Dendritic cell treated with granulocyte-macrophage colony-stimulating factor and Interleukin-4, amounts not matched to agents 40 ng/mL and 50 ng/mL, for 4 days (primary cell): ENCODE results near the gene WFDC2.

Experiments
- H3K27ac Mint-ChIP-seq: one replicate; pipeline ENCODE4 v1.8.0; 2022; ENCODE audit warnings: mild to moderate bottlenecking, mixed read lengths
- H3K27me3 Mint-ChIP-seq: one replicate; pipeline ENCODE4 v1.8.0; 2022; ENCODE audit warnings: mild to moderate bottlenecking, mixed read lengths
- H3K36me3 Mint-ChIP-seq: one replicate; pipeline ENCODE4 v1.8.0; 2022; ENCODE audit warnings: low read depth, mixed read lengths
- H3K4me1 Mint-ChIP-seq: one replicate; pipeline ENCODE4 v1.8.0; 2022; ENCODE audit warnings: low read depth, mixed read lengths
- H3K4me3 Mint-ChIP-seq: one replicate; pipeline ENCODE4 v1.8.0; 2022; ENCODE audit warnings: mild to moderate bottlenecking, moderate library complexity, mixed read lengths
- H3K9me3 Mint-ChIP-seq: one replicate; pipeline ENCODE4 v1.8.0; 2022; ENCODE audit warnings: mixed read lengths
- intact Hi-C: fragments of 100-400 bp; cut with micrococcal nuclease; formaldehyde crosslinking; loops from one replicate; pipeline ENCODE4 v1.15.0; 2022

WFDC2 gene

GRCh38 chr20:45469336-45470261 lies at the start of gene WFDC2:
Gene WFDC2 (plus strand): TSS chr20:45469753. CDS start chr20:45469782, 29 bp downstream.
- no peak within 1 kb of the TSS for H3K27ac Mint-ChIP-seq
- peaks cover 46% of the 10 kb centered on the region for H3K27me3 Mint-ChIP-seq
- peak within 1 kb of the TSS; percentile 60 for H3K4me3 Mint-ChIP-seq

GRCh38 chr20:45420125-45420524 lies 49.4 kb upstream of the WFDC2 start:
- no peak overlapping the region for H3K27ac Mint-ChIP-seq
- peaks cover 82% of the 10 kb centered on the region for H3K36me3 Mint-ChIP-seq
- no peaks in the 10 kb centered on the region for H3K27me3 Mint-ChIP-seq
- peaks cover 22% of the 10 kb centered on the region for H3K4me1 Mint-ChIP-seq
- H3K9me3 Mint-ChIP-seq = no peaks in the 10 kb centered on the region
- intact Hi-C loops = no loop called here
- H3K4me3 Mint-ChIP-seq = no peak overlapping the region

More at GRCh38 chr20:45469336-45470261, at the start of gene WFDC2:
- intact Hi-C loops = no loop called here
- Mint-ChIP-seq H3K4me1 (peaks cover 13% of the 10 kb centered on the region), H3K36me3 (no peaks in the 10 kb centered on the region), H3K9me3 (no peaks in the 10 kb centered on the region)

GRCh38 chr20:45423700-45424099 lies 45.9 kb upstream of the WFDC2 start:
- Mint-ChIP-seq H3K27me3 (no peaks in the 10 kb centered on the region), H3K4me1 (peaks cover 5% of the 10 kb centered on the region), H3K36me3 (peaks cover 97% of the 10 kb centered on the region), H3K4me3 (no peak overlapping the region), H3K9me3 (no peaks in the 10 kb centered on the region), H3K27ac (no peak overlapping the region)
- intact Hi-C loops = no loop called here

- peaks cover 79% of the 10 kb centered on the region for H3K36me3 Mint-ChIP-seq
- no peak overlapping the region for H3K4me3 Mint-ChIP-seq
- intact Hi-C loops = no loop called here
- no peaks in the 10 kb centered on the region for H3K9me3 Mint-ChIP-seq
- H3K27ac Mint-ChIP-seq = no peak overlapping the region
- H3K27me3 Mint-ChIP-seq = no peaks in the 10 kb centered on the region
- H3K4me1 Mint-ChIP-seq = no peaks in the 10 kb centered on the region
Observed at GRCh38 chr20:45425561-45425960, 44.0 kb upstream of the WFDC2 start.

GRCh38 chr20:45426320-45427016 lies 43.1 kb upstream of the WFDC2 start:
- H3K9me3 Mint-ChIP-seq = no peaks in the 10 kb centered on the region
- H3K36me3 Mint-ChIP-seq = peaks cover 70% of the 10 kb centered on the region
- H3K27ac Mint-ChIP-seq = no peak overlapping the region
- intact Hi-C loops = no loop called here
- H3K27me3 Mint-ChIP-seq = no peaks in the 10 kb centered on the region
- no peaks in the 10 kb centered on the region for H3K4me1 Mint-ChIP-seq
- no peak overlapping the region for H3K4me3 Mint-ChIP-seq

- H3K36me3 Mint-ChIP-seq = peaks cover 59% of the 10 kb centered on the region
- no peaks in the 10 kb centered on the region for H3K27me3 Mint-ChIP-seq
- H3K4me3 Mint-ChIP-seq = no peak overlapping the region
- H3K9me3 Mint-ChIP-seq = no peaks in the 10 kb centered on the region
- no peak overlapping the region for H3K27ac Mint-ChIP-seq
- no peaks in the 10 kb centered on the region for H3K4me1 Mint-ChIP-seq
- intact Hi-C loops = no loop called here
Observed at GRCh38 chr20:45427236-45428149, 42.1 kb upstream of the WFDC2 start.

- Mint-ChIP-seq H3K4me1 (peaks cover 11% of the 10 kb centered on the region), H3K4me3 (no peak overlapping the region), H3K27ac (no peak overlapping the region), H3K27me3 (no peaks in the 10 kb centered on the region), H3K36me3 (peaks cover 38% of the 10 kb centered on the region), H3K9me3 (no peaks in the 10 kb centered on the region)
- intact Hi-C loops = no loop called here
Observed at GRCh38 chr20:45429618-45430017, 39.9 kb upstream of the WFDC2 start.

GRCh38 chr20:45432294-45432693 lies 37.3 kb upstream of the WFDC2 start:
- Mint-ChIP-seq H3K4me3 (no peak overlapping the region), H3K36me3 (peaks cover 11% of the 10 kb centered on the region), H3K27ac (no peak overlapping the region), H3K9me3 (no peaks in the 10 kb centered on the region), H3K27me3 (peaks cover 5% of the 10 kb centered on the region), H3K4me1 (peaks cover 19% of the 10 kb centered on the region)
- intact Hi-C loops = no loop called here

- no peaks in the 10 kb centered on the region for H3K9me3 Mint-ChIP-seq
- peaks cover 1% of the 10 kb centered on the region for H3K36me3 Mint-ChIP-seq
- no peak overlapping the region for H3K27ac Mint-ChIP-seq
- H3K4me1 Mint-ChIP-seq = peaks cover 19% of the 10 kb centered on the region
- intact Hi-C loops = no loop called here
- no peak overlapping the region for H3K4me3 Mint-ChIP-seq
- peaks cover 5% of the 10 kb centered on the region for H3K27me3 Mint-ChIP-seq
Observed at GRCh38 chr20:45433316-45433715, 36.2 kb upstream of the WFDC2 start.

- no peaks in the 10 kb centered on the region for H3K9me3 Mint-ChIP-seq
- H3K27ac Mint-ChIP-seq = no peak overlapping the region
- no peak overlapping the region for H3K4me3 Mint-ChIP-seq
- peaks cover 5% of the 10 kb centered on the region for H3K27me3 Mint-ChIP-seq
- H3K36me3 Mint-ChIP-seq = no peaks in the 10 kb centered on the region
- intact Hi-C loops = no loop called here
- peaks cover 19% of the 10 kb centered on the region for H3K4me1 Mint-ChIP-seq
Observed at GRCh38 chr20:45433976-45434375, 35.6 kb upstream of the WFDC2 start.

GRCh38 chr20:45436732-45437485 lies 32.6 kb upstream of the WFDC2 start:
- H3K9me3 Mint-ChIP-seq = no peaks in the 10 kb centered on the region
- no peaks in the 10 kb centered on the region for H3K36me3 Mint-ChIP-seq
- H3K27ac Mint-ChIP-seq = peak overlapping the region; percentile 85
- H3K4me3 Mint-ChIP-seq = peak overlapping the region; percentile 85
- peaks cover 5% of the 10 kb centered on the region for H3K27me3 Mint-ChIP-seq
- intact Hi-C loops = loop anchor here (1.0 kb wide), 2 partner anchors 63 to 114 kb away; no protein-coding TSS in a partner anchor
- peaks cover 19% of the 10 kb centered on the region for H3K4me1 Mint-ChIP-seq

- H3K27ac Mint-ChIP-seq = no peak overlapping the region
- H3K27me3 Mint-ChIP-seq = peaks cover 10% of the 10 kb centered on the region
- H3K4me3 Mint-ChIP-seq = no peak overlapping the region
- peaks cover 13% of the 10 kb centered on the region for H3K4me1 Mint-ChIP-seq
- no peaks in the 10 kb centered on the region for H3K9me3 Mint-ChIP-seq
- intact Hi-C loops = loop anchor here (10.0 kb wide), 1 partner anchor 334 kb away; no protein-coding TSS in a partner anchor
- no peaks in the 10 kb centered on the region for H3K36me3 Mint-ChIP-seq
Observed at GRCh38 chr20:45440424-45440823, 29.1 kb upstream of the WFDC2 start.
